ENCODE results near the gene RAB6D.
"Not testable (repeated sequence)": the region's sequence is repeated elsewhere in the genome, so short reads cannot be mapped to it uniquely, and the experiment has no call there.

RAB6D gene

GRCh38 chr2:131331000-131331399 lies 33.0 kb downstream of the RAB6D start:
- H3K4me3 ChIP-seq (ENCODE audit: low read length); H3K4me1 ChIP-seq (ENCODE audit: control insufficient read depth, insufficient read depth, low read length); H3K27ac ChIP-seq (ENCODE audit: low read length); H3K36me3 ChIP-seq (ENCODE audit: control insufficient read depth, insufficient read depth, low read length); H3K9me3 ChIP-seq (ENCODE audit: control insufficient read depth, insufficient read depth, low read length); H3K27me3 ChIP-seq (ENCODE audit: control insufficient read depth, insufficient read depth, low read length): not testable (repeated sequence)
- no CpG with 5 or more reads among the region's 43 CpGs for WGBS (ENCODE audit: insufficient coverage, insufficient read length)
- peak; percentile 7 for DNase-seq (ENCODE audit: low read depth, low spot score)

GRCh38 chr2:131322209-131322608 lies 41.8 kb downstream of the RAB6D start:
- Histone ChIP-seq H3K27me3 (ENCODE audit: control insufficient read depth, insufficient read depth, low read length) (no peaks in the 10 kb centered on the region), H3K27ac (ENCODE audit: low read length) (no peak overlapping the region), H3K4me3 (ENCODE audit: low read length) (no peak overlapping the region), H3K9me3 (ENCODE audit: control insufficient read depth, insufficient read depth, low read length) (peaks cover 1% of the 10 kb centered on the region; the same call in 1 of the 2 replicates), H3K4me1 (ENCODE audit: control insufficient read depth, insufficient read depth, low read length) (no peaks in the 10 kb centered on the region), H3K36me3 (ENCODE audit: control insufficient read depth, insufficient read depth, low read length) (no peaks in the 10 kb centered on the region)
- DNase-seq (ENCODE audit: low read depth, low spot score) = no peak
- no CpG with 5 or more reads among the region's 6 CpGs for WGBS (ENCODE audit: insufficient coverage, insufficient read length)

GRCh38 chr2:131321344-131321743 lies 42.6 kb downstream of the RAB6D start:
- no CpG with 5 or more reads among the region's 1 CpG for WGBS (ENCODE audit: insufficient coverage, insufficient read length)
- H3K9me3 ChIP-seq (ENCODE audit: control insufficient read depth, insufficient read depth, low read length); H3K4me3 ChIP-seq (ENCODE audit: low read length); DNase-seq (ENCODE audit: low read depth, low spot score); H3K36me3 ChIP-seq (ENCODE audit: control insufficient read depth, insufficient read depth, low read length); H3K27me3 ChIP-seq (ENCODE audit: control insufficient read depth, insufficient read depth, low read length); H3K4me1 ChIP-seq (ENCODE audit: control insufficient read depth, insufficient read depth, low read length); H3K27ac ChIP-seq (ENCODE audit: low read length): not testable (repeated sequence)

- WGBS (ENCODE audit: insufficient coverage, insufficient read length) = no CpG with 5 or more reads among the region's 2 CpGs
- H3K27me3 ChIP-seq (ENCODE audit: control insufficient read depth, insufficient read depth, low read length); H3K4me1 ChIP-seq (ENCODE audit: control insufficient read depth, insufficient read depth, low read length); H3K4me3 ChIP-seq (ENCODE audit: low read length); H3K36me3 ChIP-seq (ENCODE audit: control insufficient read depth, insufficient read depth, low read length); H3K27ac ChIP-seq (ENCODE audit: low read length); DNase-seq (ENCODE audit: low read depth, low spot score); H3K9me3 ChIP-seq (ENCODE audit: control insufficient read depth, insufficient read depth, low read length): not testable (repeated sequence)
These were observed 53.0 kb downstream of the RAB6D start for GRCh38 chr2:131311001-131311400.

Data from iPS DF 6.9 (cell line).